Stimulated activated CD4-positive, alpha-beta T cell treated with anti-CD3 and anti-CD28 coated beads, Interleukin-2, amount 100 ng/mL, for 48 hours (primary cell): ENCODE measurements around the gene B4GALT3.

Experiments
- DNase-seq, 2 donors: peaks; one replicate each; pipeline ENCODE4 v3.0.0-alpha.2; 2020

The B4GALT3 gene

GRCh38 chr1:161185282-161185682, 8.0 kb upstream of the B4GALT3 start:
- DNase-seq: peak in 1 of 2 donors; percentile 51

DNA sequence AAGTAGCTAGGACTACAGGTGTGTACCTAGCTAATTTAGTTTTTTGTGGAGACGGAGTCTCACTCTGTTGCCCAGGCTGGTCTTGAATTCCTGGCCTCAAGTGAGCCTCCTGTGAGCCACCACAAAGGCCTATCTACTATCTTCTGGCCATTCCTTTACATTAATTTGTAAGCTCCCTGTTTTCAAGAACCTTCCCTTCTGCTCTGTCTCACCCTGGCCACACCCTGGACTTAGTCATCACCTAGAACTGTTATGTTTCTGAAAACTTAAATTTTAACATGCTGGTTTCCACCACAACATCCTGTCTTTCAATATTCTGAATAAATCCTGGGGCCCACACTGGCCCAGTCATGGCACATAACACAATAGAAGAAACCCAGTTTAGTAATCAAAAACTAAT, 4.9 kb upstream of the B4GALT3 start:
- DNase-seq: peak in 1 of 2 donors; percentile 36

DNA sequence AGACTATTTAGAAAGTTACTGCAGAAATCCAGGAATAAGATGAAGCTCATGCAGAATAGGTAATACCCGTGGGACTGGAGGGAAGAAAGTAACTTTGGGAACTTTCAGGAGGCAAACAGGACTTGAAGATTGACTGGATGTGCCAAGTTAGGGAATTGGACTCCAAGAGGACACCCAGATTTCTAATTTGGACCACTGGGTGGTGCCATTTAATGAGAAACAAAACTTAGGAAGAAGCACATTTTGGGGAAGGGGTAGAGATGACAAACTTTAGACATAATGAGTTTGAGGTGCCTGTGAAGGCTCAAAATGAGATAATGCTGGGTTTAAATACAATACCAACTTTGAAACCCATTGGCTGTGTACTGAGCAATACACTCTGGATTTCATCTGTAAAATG, 3.3 kb upstream of the B4GALT3 start:
- DNase-seq: no peak

DNA sequence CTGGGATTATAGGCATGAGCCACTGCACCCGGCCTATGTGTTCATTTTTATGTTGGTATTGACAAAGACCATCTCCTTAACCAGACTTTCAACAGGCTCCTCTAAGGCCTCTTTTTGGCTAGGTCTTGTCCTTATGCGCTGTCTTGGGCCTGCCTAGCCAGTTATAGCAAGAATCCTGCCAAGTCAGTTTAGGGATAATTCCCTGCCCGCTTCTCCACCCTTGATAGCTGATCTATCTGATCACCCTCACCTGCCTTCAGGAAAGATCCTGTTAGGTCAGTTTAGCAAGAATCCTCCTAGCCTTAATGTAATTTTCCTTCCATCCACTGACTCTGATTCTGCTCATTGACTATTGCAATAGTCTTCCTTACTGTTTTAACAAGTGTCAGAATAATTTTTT, 2.4 kb upstream of the B4GALT3 start:
- DNase-seq: no peak

DNA sequence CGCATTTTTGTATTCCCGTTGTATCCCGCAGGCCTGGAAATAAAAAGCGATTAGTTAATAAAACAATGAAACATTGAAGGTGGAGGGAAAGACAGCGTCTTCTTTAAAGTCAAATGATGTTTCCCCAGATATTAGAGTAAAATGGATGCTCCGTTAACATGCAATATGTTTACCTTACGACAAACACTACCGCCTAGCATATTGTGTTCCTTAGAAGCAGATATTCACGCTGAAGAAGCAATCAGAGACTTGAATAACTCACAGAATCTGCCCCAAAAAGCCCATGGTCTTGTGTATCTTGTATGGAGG, 583 bp upstream of the B4GALT3 start:
- DNase-seq: no peak

GRCh38 chr1:161176468-161177111, 717 bp downstream of the B4GALT3 start:
- no peak for DNase-seq

DNA sequence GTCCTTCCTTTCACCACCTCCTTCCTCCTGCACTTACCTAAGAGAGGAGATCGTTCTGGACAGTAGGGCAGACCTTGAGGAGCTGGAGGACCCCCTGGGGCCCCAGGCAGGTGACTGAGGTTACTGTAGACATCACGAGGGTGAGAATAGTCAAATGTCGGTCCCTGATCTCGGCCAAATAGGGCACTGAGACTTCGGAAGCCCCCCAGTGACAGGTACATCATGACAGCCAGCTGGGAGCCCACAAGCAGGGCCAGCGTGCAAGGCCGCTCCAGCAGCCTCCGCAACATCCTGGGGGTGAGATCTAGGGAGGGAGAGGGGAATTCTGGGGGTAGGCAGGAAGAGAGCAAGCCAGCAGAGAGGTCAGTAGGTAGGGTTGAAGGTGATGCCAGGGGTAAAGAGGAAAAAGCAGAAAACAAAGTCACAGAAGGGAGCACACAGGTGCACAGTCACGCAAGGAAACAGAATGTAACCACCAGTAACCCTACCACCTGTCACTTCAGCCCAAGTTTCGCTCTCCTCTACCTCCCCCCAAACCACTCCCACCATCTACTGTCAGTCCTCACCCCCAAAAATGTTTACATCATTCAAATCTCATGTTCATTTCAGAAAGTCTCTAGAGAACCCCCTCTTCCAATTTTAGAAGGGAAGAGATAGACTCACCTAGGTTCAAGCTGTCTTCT, 1.4 kb downstream of the B4GALT3 start:
- DNase-seq: no peak

DNA sequence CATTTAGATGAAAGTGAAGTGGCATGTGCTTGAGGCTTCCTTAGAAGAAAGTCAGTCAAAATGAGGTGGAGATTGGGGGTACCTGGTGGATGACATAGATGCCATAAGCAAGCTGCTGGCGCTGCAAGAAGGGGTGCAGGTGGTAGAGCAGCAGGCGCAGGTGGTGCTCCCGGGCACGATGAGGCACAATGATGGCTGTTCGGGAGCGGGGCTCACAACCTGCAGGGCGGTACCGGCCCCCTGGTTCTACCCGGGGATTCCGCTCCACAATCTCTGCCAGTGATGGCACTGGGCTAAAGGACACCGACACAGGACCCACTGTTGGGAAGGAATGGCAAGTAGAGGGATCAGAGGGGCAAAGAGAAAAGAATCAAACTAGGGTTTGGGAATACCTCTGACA, 2.4 kb downstream of the B4GALT3 start:
- DNase-seq: no peak

DNA sequence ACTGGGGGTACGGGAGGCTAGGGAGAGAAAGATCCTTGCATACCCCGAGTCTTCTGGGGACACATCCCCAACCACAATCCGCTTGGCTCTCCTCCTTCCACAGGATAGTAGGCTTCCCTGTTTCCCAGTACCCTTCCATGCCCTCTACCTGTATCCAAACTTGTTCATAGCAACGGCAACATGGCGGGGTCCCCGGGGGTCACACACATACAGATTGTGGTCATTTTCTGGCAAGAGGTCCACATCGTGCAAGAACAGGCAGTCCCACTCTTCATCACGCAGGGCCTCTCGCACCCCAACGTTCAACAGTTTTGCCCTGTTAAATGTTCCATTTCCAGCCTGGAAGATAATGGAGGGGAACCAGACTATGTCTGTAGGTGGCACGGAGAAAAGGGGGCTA, 3.6 kb downstream of the B4GALT3 start:
- no peak for DNase-seq

DNA sequence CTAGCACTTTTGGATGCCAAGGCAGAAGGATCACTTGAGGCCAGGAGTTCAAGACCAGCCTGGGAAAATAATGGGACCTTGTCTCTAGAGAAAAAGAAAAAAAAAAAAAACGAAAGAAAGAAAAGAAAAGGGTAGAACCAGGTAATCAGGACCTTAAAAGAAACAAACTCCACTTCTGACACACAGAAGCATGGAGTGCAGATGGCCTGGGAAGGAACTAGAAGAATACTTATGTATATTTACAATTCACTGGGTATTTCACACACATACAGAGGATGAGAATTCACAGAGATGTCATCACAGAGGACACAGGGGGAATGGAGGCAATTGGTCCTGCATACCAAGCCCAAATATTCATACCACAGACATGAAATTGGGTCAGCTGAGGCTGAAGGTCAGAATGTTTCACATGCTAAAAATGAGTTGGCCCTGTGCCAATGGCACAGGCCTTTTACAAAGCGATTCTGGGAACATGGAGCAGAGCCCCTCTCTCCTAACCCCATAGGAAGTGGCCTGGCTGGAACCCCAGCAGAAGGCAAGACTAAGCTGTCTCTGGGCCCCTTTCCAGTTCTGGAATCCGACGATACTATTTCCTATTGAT, 4.4 kb downstream of the B4GALT3 start:
- DNase-seq: no peak

DNA sequence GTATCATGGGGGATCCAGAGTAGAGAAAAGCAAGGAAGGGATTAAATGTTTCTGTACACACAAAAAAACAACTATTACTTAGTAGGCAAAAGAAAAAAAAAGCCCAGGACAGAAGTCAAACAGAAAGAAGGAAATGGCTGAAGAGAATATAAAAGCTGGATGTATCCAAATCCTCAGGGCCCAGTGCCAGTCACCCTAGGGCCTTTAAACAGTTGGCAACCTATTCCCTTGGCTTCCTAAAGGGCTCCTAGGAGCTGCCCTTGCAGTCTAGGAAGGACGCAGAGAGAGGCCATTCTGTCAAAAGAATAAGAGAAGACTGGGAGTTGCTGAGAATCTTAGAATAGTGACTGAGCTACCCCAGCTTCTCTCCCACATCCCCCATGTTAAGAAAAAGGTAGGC, 5.0 kb downstream of the B4GALT3 start:
- no peak for DNase-seq

DNA sequence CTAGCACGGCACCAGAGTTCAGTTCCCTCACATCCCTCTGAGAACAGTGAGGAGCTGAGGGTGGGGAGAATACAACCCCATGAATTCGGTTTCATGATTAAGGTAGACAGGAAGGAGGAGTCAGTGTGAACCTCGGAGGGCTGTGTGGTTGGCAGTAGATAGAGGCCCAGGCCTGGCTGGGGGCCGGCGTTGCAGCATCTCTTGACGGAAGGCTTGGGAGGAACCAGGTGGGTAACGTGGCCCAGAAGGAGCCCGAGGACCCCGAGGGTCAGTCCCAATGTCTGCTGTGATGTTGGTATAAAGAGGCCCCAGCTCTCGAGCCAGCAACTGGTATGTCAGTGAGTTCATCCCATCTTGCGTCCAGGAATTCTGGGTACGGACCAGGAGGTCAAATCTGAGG, 5.6 kb downstream of the B4GALT3 start:
- no peak for DNase-seq

DNA sequence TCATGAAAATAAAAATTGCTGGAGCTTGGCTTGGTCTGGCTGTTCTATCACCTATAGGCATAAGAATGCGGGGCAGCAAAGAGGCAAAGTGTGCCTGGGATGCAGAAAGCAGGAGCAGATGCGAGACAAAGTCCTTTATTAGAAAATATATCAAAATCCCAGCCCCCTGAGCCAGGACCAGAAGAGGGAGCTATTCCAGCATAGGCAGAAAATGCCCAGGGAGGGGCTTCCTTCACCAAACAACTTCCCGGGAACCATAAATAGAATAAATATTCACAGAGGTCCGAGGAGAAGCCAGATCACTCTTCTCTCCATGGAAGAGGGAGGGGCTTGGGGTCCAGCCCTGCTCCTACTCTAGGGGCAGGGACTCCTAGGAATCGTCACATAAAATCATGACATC, 6.1 kb downstream of the B4GALT3 start:
- DNase-seq: no peak

DNA sequence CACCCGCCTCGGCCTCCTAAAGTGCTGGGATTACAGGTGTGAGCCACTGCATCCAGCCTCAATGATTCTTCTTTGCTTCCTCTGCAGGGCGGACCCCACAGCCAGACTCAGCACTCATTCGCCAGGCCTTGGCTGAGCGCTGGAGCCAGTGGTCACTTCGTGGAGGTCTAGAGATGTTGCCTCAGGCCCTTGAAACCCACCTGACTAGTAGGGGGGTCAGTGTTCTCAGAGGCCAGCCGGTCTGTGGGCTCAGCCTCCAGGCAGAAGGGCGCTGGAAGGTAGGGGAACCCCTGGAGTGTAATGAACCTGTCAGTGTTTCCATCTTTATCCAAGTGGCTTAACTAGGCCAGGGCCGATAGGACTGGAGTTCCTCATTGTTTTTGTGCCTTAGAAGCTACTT, 8.4 kb downstream of the B4GALT3 start:
- DNase-seq: no peak

DNA sequence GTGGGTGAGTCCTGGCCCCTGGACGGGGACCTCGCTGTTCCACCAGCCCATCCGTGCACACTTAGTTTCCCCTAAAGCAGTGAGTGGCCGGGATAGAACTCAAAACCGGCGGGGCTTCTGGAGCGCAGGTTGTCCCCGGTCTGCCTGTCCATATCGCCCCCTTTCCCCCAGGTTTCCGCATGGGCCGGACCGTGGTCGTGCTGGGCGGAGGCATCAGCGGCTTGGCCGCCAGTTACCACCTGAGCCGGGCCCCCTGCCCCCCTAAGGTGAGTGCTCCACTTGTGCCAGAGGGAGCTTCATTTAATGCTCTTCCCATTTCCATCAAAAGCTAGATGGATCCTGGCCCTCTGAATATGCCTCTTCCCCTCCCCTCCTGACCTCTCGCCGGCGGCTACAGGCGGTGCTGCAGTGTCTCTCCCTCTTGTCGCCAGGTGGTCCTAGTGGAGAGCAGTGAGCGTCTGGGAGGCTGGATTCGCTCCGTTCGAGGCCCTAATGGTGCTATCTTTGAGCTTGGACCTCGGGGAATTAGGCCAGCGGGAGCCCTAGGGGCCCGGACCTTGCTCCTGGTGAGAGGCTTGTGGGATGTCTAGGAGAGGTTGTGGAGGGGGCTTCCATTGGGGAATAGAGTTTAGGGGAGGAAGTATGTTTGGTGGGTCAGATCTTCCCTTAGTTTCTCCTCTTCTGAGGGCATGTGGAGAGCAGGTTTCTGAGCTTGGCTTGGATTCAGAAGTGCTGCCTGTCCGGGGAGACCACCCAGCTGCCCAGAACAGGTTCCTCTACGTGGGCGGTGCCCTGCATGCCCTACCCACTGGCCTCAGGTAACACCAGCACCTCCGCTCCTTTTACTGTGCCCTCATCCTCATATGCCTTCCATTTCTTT, 10.4 kb downstream of the B4GALT3 start:
- DNase-seq: no peak

DNA sequence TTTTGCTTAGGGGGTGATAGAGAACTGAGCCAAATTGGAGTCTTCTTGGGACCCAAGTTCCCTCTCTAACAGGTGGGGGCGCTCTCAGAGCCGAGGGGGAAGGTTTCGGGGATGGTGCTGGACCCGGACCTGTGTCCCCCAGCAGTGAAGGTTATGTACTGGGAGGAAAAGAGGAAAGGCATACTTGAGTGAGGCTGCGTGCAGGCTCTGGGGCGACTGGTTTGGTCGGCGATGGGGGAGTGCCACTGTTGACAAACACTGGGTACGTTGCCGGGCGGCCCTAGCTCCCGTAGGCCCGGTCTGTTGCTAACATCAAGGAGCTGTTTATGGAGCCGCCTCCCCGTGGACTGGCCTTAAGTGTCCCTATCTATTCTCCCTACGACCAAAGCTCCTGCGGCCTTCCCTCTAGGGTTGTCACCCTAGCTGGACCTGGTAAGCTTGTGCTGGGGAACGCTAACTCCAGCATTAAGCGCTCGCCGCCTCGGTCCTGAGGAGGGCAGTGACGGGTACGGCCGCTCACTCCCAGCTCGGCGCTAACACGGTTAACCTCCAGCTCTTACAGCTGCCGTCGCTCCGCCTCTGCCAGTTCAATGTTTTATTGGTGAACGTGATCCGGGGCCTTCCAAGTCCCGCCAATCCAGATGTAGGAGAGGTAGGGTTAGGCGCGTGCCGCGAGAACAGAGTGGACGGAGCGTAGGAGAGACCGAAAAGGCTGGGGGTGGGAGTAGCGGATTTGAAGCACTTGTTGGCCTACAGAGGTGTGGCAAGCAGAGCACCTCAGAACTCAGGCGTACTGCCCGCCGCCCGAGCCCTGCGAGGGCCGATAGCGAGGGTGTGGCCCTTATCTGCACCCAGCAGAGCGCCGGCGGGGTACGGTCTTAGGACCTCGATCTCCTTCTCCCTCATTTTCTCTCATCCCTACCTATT, 11.3 kb downstream of the B4GALT3 start, which contains the start of gene PPOX:
PPOX (plus strand) TSS at position 685 of the 927 bp plus-strand sequence. CDS start 422 bp downstream, outside the sequence.
- peak; percentile 80 to 86 for DNase-seq

- DNase-seq: no peak
Measured at GRCh38 chr1:161164901-161165610, 12.3 kb downstream of the B4GALT3 start.

GRCh38 chr1:161163793-161164192, 13.5 kb downstream of the B4GALT3 start:
- no peak for DNase-seq

DNA sequence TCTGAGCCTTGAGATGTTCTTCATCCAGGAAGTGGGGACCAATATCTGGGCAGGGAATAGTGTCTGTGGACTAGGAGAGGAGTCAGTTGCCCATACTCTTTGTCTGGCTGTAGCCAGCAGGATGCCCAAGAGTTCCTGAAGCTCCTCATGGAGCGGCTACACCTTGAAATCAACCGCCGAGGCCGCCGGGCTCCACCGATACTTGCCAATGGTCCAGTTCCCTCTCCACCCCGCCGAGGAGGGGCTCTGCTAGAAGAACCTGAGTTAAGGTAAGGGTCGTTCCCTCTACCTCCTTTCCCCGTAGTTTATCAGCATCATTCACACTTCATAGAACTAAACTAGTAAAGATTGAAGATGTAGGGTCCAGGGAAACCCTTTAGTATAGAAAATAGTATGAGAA, 14.5 kb downstream of the B4GALT3 start:
- no peak for DNase-seq

DNA sequence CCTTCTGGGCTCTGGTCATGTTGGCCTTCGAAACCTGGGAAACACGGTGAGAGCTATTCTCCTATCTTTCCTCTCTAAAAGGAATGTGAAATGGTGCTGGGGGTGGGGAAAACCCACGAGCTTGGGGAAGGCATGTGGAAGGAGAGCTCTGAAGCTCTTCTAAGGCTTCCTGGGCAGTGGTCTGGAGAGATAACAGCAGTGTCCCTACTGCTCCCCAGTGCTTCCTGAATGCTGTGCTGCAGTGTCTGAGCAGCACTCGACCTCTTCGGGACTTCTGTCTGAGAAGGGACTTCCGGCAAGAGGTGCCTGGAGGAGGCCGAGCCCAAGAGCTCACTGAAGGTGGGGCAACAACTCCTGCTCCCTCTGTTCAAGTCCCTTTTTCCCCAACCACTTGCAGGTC, 15.3 kb downstream of the B4GALT3 start:
- DNase-seq: no peak

GRCh38 chr1:161161652-161162051, 15.7 kb downstream of the B4GALT3 start:
- no peak for DNase-seq

DNA sequence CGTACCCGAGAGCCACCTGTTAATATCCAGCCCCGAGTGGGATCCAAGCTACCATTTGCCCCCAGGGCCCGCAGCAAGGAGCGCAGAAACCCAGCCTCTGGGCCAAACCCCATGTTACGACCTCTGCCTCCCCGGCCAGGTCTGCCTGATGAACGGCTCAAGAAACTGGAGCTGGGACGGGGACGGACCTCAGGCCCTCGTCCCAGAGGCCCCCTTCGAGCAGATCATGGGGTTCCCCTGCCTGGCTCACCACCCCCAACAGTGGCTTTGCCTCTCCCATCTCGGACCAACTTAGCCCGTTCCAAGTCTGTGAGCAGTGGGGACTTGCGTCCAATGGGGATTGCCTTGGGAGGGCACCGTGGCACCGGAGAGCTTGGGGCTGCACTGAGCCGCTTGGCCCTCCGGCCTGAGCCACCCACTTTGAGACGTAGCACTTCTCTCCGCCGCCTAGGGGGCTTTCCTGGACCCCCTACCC, 16.6 kb downstream of the B4GALT3 start:
- no peak for DNase-seq
